ENCODE results near the gene KIAA1328. TPM values are rescaled to one million over a fixed set of nuclear protein-coding genes. Genes with fewer than 3 reads are reported as not detected.
A peak's percentile ranks its signal among the peaks of the same experiment; 100 is the strongest.

KIAA1328 gene
- total and polyA plus RNA-seq, 7 donors = 2.1 to 18.9 (median 12.5) TPM

DNA sequence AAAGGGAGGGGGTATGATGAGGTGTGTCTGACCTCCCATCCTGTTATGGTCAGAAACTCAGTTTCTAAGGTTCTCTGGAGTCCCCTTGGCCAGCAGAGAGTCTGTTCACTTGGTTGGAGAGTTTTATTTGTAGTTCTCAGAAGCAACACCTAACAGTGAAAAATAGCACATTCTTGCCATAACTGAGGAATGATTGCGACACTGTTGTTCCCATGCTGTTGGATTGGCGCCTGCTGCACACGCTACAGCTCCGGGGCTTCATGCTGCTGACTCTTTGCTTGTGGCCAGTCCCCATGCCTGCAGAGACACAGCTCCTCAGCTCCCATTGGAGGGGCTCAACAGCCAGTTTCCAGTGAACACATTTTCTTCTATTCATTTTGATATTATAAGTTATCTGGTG lies 42.2 kb upstream of the KIAA1328 start:
- H3K9me3 ChIP-seq = no peaks in the 10 kb centered on the region
- peak overlapping the region in 3 of 4 donors; percentile 6 to 53 (median 22) for H3K27ac ChIP-seq
- no peaks in the 10 kb centered on the region for H3K27me3 ChIP-seq
- no peak overlapping the region for H3K4me3 ChIP-seq
- WGBS, 2 donors = 89 to 94% methylated on average over 4 of the region's 4 CpGs
- intact Hi-C loops (cut with DNase I) = no loop called here
- DNase-seq = peak; percentile 82
- no peak for TF ChIP-seq POLR2A (IDR thresholded peaks at IDR 0.05)
- peak in 1 of 4 donors; percentile 9 for TF ChIP-seq POLR2AphosphoS5 (IDR thresholded peaks at IDR 0.05)
- H3K36me3 ChIP-seq = peaks cover 0 to 30% (median 0%) of the 10 kb centered on the region in 4 donors
- peaks cover 0 to 7% (median 0%) of the 10 kb centered on the region in 4 donors for H3K4me1 ChIP-seq

- no peaks in the 10 kb centered on the region for H3K4me1 ChIP-seq
- DNase-seq = no peak
- TF ChIP-seq CTCF (IDR thresholded peaks at IDR 0.05) (no peak), POLR2AphosphoS5 (IDR thresholded peaks at IDR 0.05) (no peak), POLR2A (IDR thresholded peaks at IDR 0.05) (no peak), EP300 (IDR thresholded peaks at IDR 0.05) (no peak)
- intact Hi-C loops (cut with DNase I) = no loop called here
- H3K27ac ChIP-seq = no peak overlapping the region
- H3K9me3 ChIP-seq = no peaks in the 10 kb centered on the region
- H3K4me3 ChIP-seq = no peak overlapping the region
- H3K36me3 ChIP-seq = peaks cover 0 to 60% (median 5%) of the 10 kb centered on the region in 4 donors
- H3K27me3 ChIP-seq = no peaks in the 10 kb centered on the region
- 98 to 99% methylated on average over 4 of the region's 4 CpGs for WGBS, 2 donors
Observed at GRCh38 chr18:36792634-36793283, 36.2 kb upstream of the KIAA1328 start.

DNA sequence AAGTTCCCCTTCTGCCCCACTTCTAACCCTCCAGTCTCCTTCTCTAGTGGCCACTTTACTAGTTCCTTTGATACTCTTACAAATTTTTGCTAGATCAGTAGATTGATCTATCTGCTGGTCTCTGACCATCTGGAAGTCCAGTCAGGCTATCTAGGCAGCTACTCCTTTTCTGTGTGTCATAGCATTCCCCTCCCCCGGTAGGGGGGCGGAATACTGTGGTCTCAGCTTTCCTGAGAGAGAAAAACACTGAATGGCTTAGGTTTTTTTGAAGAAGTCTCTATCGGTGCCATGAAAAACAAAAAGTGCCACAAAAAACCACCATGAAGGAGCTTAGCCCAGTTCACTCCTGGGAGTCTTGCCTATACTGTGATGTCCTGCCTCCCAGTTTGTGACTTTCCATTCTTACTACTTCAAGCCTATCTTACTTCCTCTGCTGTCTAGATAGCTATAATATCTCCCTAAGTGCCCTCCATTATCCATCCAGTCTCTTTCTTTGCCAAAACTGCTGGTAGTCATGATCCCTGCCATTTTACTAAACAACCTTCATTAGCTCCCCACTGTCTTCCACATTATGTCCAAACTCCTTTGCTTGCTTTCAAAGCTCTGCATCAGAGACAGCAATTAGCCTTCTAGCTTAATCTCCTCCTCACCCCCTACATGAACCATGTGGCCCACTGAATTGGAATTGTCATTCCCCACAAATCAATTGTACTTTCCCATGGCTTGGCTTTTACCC lies 30.0 kb upstream of the KIAA1328 start:
- 98 to 99% methylated on average over 3 of the region's 3 CpGs for WGBS, 2 donors
- intact Hi-C loops (cut with DNase I) = no loop called here
- H3K36me3 ChIP-seq = peaks cover 0 to 84% (median 19%) of the 10 kb centered on the region in 4 donors

GRCh38 chr18:36805105-36805504 lies 23.8 kb upstream of the KIAA1328 start:
- H3K36me3 ChIP-seq = peaks cover 0 to 70% (median 17%) of the 10 kb centered on the region in 4 donors
- H3K27me3 ChIP-seq = no peaks in the 10 kb centered on the region
- no peak overlapping the region for H3K27ac ChIP-seq
- TF ChIP-seq EP300 (IDR thresholded peaks at IDR 0.05) = no peak
- no peak for TF ChIP-seq CTCF (IDR thresholded peaks at IDR 0.05)
- TF ChIP-seq POLR2AphosphoS5 (IDR thresholded peaks at IDR 0.05) = no peak
- TF ChIP-seq POLR2A (IDR thresholded peaks at IDR 0.05) = no peak
- H3K4me3 ChIP-seq = no peak overlapping the region
- intact Hi-C loops (cut with DNase I) = no loop called here
- DNase-seq = no peak
- no peaks in the 10 kb centered on the region for H3K9me3 ChIP-seq
- H3K4me1 ChIP-seq = no peaks in the 10 kb centered on the region
- 95 to 99% methylated on average over 2 of the region's 2 CpGs for WGBS, 2 donors

More for the DNA sequence above, 30.0 kb upstream of the KIAA1328 start:
- H3K4me1 ChIP-seq = no peaks in the 10 kb centered on the region
- H3K9me3 ChIP-seq = no peaks in the 10 kb centered on the region
- H3K4me3 ChIP-seq = no peak overlapping the region
- H3K27ac ChIP-seq = no peak overlapping the region
- H3K27me3 ChIP-seq = no peaks in the 10 kb centered on the region
- TF ChIP-seq EP300 (IDR thresholded peaks at IDR 0.05) = no peak
- no peak for TF ChIP-seq POLR2A (IDR thresholded peaks at IDR 0.05)
- TF ChIP-seq POLR2AphosphoS5 (IDR thresholded peaks at IDR 0.05) = no peak
- TF ChIP-seq CTCF (IDR thresholded peaks at IDR 0.05) = no peak
- no peak for DNase-seq

DNA sequence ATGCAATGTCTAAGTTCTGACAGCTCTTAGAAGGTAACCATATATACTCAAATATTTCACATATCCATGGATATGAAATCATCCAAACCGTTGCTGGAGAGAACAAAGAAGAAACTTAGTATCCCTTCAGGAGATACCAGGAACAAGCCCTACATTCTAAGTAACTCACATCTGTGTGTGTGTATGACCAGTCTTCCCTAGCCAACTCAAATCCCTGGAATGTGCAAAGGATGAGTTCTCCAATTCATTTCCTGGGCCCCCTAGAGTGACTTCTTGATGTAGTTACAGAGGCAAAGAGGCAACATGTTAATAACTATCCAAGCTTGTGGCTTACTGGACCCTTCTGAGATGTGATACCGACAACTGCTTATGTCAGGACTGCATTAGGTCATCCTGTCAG lies 20.2 kb upstream of the KIAA1328 start:
- peaks cover 0 to 6% (median 0%) of the 10 kb centered on the region in 4 donors for H3K4me1 ChIP-seq
- no peak for DNase-seq
- H3K9me3 ChIP-seq = no peaks in the 10 kb centered on the region
- H3K36me3 ChIP-seq = peaks cover 0 to 37% (median 9%) of the 10 kb centered on the region in 4 donors
- H3K4me3 ChIP-seq = no peak overlapping the region
- no peak overlapping the region for H3K27ac ChIP-seq
- intact Hi-C loops (cut with DNase I) = loop anchor here (2.0 kb wide), 1 partner anchor 120 kb away; no protein-coding TSS in a partner anchor
- 92% methylated on average over 2 of the region's 2 CpGs for WGBS, 2 donors
- TF ChIP-seq POLR2AphosphoS5 (IDR thresholded peaks at IDR 0.05) (no peak), POLR2A (IDR thresholded peaks at IDR 0.05) (no peak), CTCF (IDR thresholded peaks at IDR 0.05) (no peak)
- H3K27me3 ChIP-seq = no peaks in the 10 kb centered on the region
